Measurements from ENCODE around the gene MITF. TPM values are rescaled to one million over a fixed set of nuclear protein-coding genes. Genes with fewer than 3 reads are reported as not detected.

The MITF gene
- total RNA-seq, 2 experiments from 2014 or later: 0.10 TPM; not detected in 1

DNA sequence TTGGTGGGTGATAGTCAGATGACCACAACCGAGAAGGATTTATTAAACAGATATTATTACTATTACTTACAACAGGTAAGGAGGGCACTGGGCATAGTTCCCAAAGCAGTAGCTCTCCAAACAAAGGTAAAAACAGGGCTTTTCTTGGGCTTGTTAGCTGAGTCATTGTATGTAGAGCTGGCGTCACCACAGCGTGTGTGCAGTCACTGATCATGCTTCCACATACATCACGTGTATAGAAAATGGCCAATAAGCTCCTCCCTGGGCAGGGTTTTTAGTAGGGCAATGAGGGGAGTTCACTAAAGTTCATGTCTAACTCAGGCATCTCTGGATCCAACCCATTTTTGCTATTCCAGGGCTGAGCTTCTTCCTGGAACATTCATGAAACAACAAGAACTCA is 254.5 kb downstream of the MITF start:
- DNase-seq: no peak
- CTCF ChIA-PET: no interaction called here
- H3K27ac Mint-ChIP-seq: no peak overlapping the region
- no peaks in the 10 kb centered on the region for H3K9me3 Mint-ChIP-seq
- no peaks in the 10 kb centered on the region for H3K36me3 Mint-ChIP-seq (ENCODE audit: low read depth)
- POLR2A ChIA-PET: no interaction called here
- H3K4me3 Mint-ChIP-seq: no peak overlapping the region
- H3K4me1 Mint-ChIP-seq: no peaks in the 10 kb centered on the region
- H3K27me3 Mint-ChIP-seq: no peaks in the 10 kb centered on the region

DNA sequence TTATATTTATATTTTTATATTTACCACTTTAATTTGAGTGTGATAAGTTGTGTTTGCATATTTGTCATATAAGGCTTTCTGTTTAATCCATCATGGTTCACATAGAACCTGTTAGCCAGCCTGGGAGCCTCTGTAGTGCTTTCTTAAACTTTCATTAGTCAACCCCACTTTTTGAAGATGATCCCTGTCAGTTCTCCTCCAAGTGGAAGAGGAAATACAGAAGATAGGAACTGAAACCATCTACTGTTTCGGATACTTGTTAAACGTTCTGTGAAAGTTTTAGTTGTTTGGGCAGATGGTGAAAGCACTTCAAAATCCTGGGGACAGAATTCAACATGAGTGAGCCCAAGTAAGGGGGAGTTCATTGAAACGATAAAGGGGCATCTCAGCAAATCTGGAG is 255.7 kb downstream of the MITF start:
- Mint-ChIP-seq H3K36me3 (ENCODE audit: low read depth) (no peaks in the 10 kb centered on the region), H3K27ac (no peak overlapping the region), H3K27me3 (no peaks in the 10 kb centered on the region), H3K4me3 (no peak overlapping the region), H3K9me3 (no peaks in the 10 kb centered on the region), H3K4me1 (no peaks in the 10 kb centered on the region)
- DNase-seq: no peak
- ChIA-PET CTCF (no interaction called here), POLR2A (no interaction called here)

DNA sequence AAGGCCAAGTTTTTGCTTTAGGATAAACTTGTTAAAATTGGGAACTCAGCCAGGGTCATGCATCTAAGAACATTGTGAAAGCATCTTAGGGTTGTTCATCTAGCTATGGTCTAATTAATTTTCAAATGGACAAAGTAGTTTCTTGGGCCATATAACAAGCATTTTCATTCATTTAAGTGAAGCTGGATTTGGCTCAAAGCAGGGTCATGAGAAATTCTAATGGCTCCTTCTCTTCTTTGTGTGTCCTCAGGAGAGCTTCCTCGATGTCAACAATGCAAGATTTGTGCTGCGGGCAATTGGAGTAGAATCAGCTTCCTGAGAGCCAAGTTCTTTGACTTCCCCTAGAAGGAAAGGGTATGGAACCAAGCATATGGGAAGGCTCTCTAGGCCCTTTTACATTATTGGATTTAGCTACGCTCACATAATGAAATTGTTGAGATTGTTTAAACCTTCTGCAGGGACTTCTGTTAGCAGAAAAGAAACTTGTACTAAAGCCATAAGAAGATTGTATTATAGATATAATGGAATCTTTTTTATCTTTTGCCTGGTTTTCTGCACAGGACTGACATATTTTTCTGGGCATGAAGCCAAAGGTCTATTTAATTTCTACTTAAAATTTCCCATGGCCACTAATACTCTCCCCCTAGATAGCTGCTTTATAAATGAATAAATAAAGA is 258.5 kb downstream of the MITF start:
- Mint-ChIP-seq H3K27me3 (peaks cover 2% of the 10 kb centered on the region), H3K9me3 (no peaks in the 10 kb centered on the region), H3K27ac (no peak overlapping the region), H3K4me3 (no peak overlapping the region), H3K4me1 (no peaks in the 10 kb centered on the region), H3K36me3 (ENCODE audit: low read depth) (no peaks in the 10 kb centered on the region)
- no peak for DNase-seq
- POLR2A ChIA-PET: no interaction called here
- CTCF ChIA-PET: no interaction called here

DNA sequence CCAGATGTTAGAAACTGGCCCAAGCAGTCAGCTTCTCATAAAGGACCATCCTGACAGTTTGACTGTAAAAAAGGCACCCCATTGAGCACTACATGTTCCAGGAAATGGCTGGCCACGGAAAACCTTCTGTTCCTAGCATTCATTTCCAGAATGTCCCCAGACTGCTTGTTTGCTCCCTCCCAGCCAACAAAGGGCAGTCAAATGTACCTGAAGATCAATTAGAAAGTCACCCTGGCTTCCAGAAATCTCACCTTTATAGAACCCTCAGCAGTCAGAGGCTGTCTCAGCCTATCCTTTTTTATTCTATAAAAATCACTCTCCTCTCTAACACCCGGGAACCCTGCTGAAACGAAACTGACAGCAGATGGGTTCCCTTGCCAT is 259.5 kb downstream of the MITF start:
- ChIA-PET POLR2A (no interaction called here), CTCF (no interaction called here)
- Mint-ChIP-seq H3K27me3 (peaks cover 2% of the 10 kb centered on the region), H3K9me3 (no peaks in the 10 kb centered on the region), H3K4me3 (no peak overlapping the region), H3K4me1 (no peaks in the 10 kb centered on the region), H3K27ac (no peak overlapping the region), H3K36me3 (ENCODE audit: low read depth) (no peaks in the 10 kb centered on the region)
- DNase-seq: no peak

DNA sequence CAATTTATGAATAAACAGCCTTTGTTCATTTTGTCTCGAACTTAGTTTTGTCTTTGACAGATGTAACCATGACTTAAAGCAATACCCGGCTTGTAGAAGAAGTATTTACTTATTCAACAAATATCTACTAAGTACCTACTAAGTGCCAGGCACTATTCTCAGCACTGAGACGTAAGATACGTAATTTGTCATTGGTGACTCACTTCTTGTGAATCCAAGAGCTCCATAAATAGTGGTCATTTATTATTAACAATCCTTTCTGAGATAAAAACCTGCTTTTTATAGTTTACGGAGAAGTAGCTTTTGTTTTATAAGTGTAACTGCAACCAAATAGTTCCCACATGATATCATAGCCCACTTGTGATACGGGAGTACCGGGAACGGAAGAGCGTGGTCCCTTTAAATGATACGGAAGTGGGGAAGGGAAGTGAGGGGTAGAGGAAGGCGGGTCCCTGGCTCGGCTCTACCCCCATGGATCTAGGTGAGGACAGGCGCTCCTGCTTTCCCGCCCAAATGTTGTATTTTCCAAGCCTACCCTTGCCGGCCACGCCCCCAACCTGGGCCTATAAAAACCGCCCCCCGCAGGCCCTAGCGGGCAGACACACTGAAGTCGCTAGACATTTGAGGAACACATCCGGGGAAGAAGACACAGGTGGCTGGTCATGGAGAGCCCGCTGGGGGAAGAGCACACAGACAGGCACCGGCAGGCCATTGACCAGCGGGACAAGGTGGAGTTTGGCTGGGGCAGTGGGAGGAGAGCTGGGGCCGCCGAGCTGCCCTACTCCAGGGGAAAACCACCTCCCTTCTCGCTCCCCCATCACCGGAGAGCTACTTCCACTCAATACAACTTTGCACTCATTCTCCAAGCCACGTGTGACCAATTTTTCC is 260.1 kb downstream of the MITF start, which contains the start of gene SAMMSON:
TSS of gene SAMMSON (plus strand) at position 594 of the 888 bp plus-strand sequence.
- H3K27ac Mint-ChIP-seq: no peak within 1 kb of the TSS
- no peaks in the 10 kb centered on the region for H3K4me1 Mint-ChIP-seq
- ChIA-PET POLR2A (no interaction called here), CTCF (no interaction called here)
- H3K4me3 Mint-ChIP-seq: no peak within 1 kb of the TSS
- H3K27me3 Mint-ChIP-seq: peaks cover 2% of the 10 kb centered on the region
- no peaks in the 10 kb centered on the region for H3K9me3 Mint-ChIP-seq
- no peaks in the 10 kb centered on the region for H3K36me3 Mint-ChIP-seq (ENCODE audit: low read depth)
- no peak for DNase-seq

DNA sequence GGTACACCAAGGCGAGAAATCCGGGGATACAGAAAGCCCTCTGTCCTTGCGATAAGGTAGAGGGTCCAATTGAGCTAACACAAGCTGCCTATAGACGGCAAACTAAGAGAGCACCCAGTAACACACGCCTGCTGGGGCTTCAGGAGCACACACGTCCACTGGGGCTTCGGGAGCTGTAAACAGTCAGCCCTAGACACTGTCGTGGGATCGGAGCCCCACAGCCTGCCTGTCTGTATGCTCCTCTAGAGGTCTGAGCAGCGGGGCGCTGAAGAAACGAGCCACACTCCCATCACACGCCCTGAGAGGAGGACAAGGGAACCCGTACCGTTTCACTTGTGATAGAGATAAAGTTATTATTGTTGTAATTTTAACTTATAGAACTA is 260.8 kb downstream of the MITF start:
- CTCF ChIA-PET: no interaction called here
- POLR2A ChIA-PET: no interaction called here
- H3K4me3 Mint-ChIP-seq: no peak overlapping the region
- no peak for DNase-seq
- peaks cover 2% of the 10 kb centered on the region for H3K27me3 Mint-ChIP-seq
- no peaks in the 10 kb centered on the region for H3K36me3 Mint-ChIP-seq (ENCODE audit: low read depth)
- H3K9me3 Mint-ChIP-seq: no peaks in the 10 kb centered on the region
- H3K27ac Mint-ChIP-seq: no peak overlapping the region
- no peaks in the 10 kb centered on the region for H3K4me1 Mint-ChIP-seq

DNA sequence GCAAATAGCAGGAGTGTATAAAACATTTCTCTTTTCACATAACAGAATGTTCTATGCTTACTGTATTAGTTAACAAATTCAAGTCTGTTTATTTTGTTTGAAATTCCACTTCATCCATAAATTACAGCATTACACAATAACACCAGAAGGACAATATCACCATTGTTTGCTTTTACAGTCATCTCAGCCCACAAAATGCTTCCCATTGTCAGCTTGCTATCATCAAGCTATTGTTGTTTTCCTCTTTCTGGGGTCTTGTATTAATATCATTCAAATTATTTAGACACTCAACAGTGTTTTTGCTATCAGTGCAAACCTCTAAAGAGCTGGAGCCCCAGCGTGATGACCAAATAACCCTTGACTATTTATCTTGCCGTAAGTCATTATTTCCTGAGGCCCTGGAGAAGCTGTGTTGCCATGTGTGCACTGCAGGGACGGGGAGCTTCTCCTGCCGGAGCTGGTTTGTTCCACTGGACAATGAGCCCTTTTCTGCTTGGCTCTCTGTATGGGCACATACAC is 261.4 kb downstream of the MITF start:
- H3K4me3 Mint-ChIP-seq: no peak overlapping the region
- H3K27ac Mint-ChIP-seq: no peak overlapping the region
- ChIA-PET CTCF (no interaction called here), POLR2A (no interaction called here)
- DNase-seq: no peak
- H3K27me3 Mint-ChIP-seq: peaks cover 2% of the 10 kb centered on the region
- no peaks in the 10 kb centered on the region for H3K4me1 Mint-ChIP-seq
- H3K9me3 Mint-ChIP-seq: no peaks in the 10 kb centered on the region
- H3K36me3 Mint-ChIP-seq (ENCODE audit: low read depth): no peaks in the 10 kb centered on the region

DNA sequence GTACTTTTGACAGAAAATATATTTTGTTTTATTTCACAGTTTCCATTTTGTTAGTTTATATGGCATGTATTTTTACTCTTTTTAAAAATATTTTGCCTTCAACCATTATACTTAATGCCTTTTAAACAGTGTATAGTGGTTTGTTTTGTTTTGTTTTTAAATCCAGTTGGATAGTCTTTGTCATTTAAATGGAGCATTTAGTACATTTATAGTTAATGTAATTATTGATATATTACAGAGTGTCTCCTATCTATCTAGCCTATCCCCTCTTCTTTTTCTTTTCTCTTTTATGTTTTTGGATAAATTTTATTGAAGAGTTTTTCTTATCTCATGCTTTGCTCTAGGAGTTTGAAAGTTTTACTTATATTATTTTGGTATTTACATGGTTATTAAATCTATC is 263.9 kb downstream of the MITF start:
- Mint-ChIP-seq H3K27ac (no peak overlapping the region), H3K36me3 (ENCODE audit: low read depth) (no peaks in the 10 kb centered on the region), H3K4me3 (no peak overlapping the region), H3K4me1 (no peaks in the 10 kb centered on the region), H3K27me3 (peaks cover 2% of the 10 kb centered on the region), H3K9me3 (no peaks in the 10 kb centered on the region)
- DNase-seq: no peak
- POLR2A ChIA-PET: no interaction called here
- CTCF ChIA-PET: no interaction called here

DNA sequence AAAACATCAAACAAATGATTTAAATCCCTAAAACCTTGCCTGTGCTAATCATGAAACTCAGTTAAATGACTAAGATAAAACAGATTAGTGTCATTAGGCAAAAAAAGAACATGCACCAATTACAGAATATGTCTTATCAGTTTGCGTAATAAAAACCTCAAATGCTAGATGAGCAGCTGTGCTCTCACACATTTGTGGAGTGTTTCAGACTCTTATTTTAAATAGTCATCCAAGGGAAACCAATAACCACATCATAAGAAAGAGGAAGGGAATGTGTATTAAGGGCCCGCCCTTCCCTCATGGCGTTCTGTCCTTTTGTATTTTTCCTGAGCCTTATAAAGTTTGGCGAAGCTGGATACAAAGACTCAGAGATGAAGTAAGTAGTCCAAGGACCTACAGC is 266.8 kb downstream of the MITF start:
- Mint-ChIP-seq H3K27ac (no peak overlapping the region), H3K9me3 (no peaks in the 10 kb centered on the region), H3K4me3 (no peak overlapping the region), H3K27me3 (peaks cover 2% of the 10 kb centered on the region), H3K36me3 (ENCODE audit: low read depth) (no peaks in the 10 kb centered on the region), H3K4me1 (no peaks in the 10 kb centered on the region)
- CTCF ChIA-PET: interaction anchor here (0.6 kb wide), 1 partner anchor 116 kb away, joined by 3 read pairs; no protein-coding TSS in a partner anchor
- POLR2A ChIA-PET: interaction anchor here (0.7 kb wide), 1 partner anchor 180 kb away, joined by 4 read pairs; no protein-coding TSS in a partner anchor
- DNase-seq: no peak

DNA sequence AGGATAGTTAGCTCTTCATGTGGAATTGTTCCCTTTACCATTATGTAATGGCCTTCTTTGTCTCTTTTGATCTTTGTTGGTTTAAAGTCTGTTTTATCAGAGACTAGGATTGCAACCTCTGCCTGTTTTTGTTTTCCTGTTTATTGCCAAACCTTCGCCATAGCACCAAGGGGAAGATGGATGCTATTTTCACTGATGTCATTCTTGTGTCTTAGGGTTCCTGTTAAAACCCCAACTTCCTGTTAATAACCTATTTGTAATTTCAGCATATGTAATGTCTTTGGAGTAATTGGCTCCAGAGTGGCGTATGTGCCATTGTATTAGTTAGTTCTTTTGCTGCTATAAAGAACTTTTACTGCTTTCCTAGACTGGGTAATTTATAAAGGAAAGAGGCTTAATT is 271.1 kb downstream of the MITF start:
- Mint-ChIP-seq H3K4me1 (no peaks in the 10 kb centered on the region), H3K36me3 (ENCODE audit: low read depth) (no peaks in the 10 kb centered on the region), H3K27me3 (no peaks in the 10 kb centered on the region), H3K4me3 (no peak overlapping the region), H3K27ac (no peak overlapping the region), H3K9me3 (peaks cover 3% of the 10 kb centered on the region)
- no peak for DNase-seq
- POLR2A ChIA-PET: no interaction called here
- CTCF ChIA-PET: no interaction called here

DNA sequence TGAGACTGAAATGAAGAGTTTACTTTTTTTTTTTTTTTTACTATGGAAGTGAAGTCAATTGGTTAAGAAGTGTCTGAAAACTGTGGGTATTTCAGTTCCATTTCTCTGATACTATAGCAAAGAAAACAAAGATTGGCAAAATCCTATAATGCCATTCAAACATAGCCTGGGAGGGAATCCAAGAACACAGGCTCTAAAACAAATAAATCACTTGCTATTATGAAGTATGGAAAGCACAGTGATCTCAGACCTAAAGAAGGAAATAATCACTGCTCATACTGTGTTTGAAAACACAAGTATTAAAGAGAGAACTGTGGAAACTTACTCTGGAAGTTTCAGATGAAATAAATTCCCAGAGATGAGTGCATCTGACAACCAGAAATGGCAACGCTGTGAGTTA is 272.3 kb downstream of the MITF start:
- Mint-ChIP-seq H3K4me3 (no peak overlapping the region), H3K9me3 (peaks cover 3% of the 10 kb centered on the region), H3K4me1 (no peaks in the 10 kb centered on the region), H3K36me3 (ENCODE audit: low read depth) (no peaks in the 10 kb centered on the region), H3K27me3 (no peaks in the 10 kb centered on the region), H3K27ac (no peak overlapping the region)
- DNase-seq: no peak
- POLR2A ChIA-PET: no interaction called here
- CTCF ChIA-PET: no interaction called here
